Right renal pelvis (tissue), 4 donors: Measurements from ENCODE around the gene LSR. TPM values are rescaled to one million over a fixed set of nuclear protein-coding genes. Genes with fewer than 3 reads are reported as not detected.

Experiments
- DNase-seq, 4 donors: peaks; one replicate each; pipeline ENCODE4 v3.0.0-alpha.2; 2013; ENCODE audit warnings: low read depth in 4 of 4, low spot score in 3 of 4, missing footprints in 1 of 4
- polyA plus RNA-seq, 4 donors: library from polyadenylated mRNA; unstranded; fragments of 120-200 nt; gene quantifications; one replicate each; pipeline ENCODE4 v1.2.1, GENCODE V29; 2013; ENCODE audit not compliant: insufficient read length in 4 of 4

LSR gene
- polyA plus RNA-seq, 4 donors = 52.3 to 69.7 (median 52.8) TPM

- DNase-seq = no peak
Observed at GRCh38 chr19:35296644-35297514, 48.1 kb downstream of the LSR start.

GRCh38 chr19:35297515-35297848 is 48.7 kb downstream of the LSR start:
- DNase-seq = no peak

- DNase-seq = no peak
Observed at GRCh38 chr19:35297922-35298321, 49.1 kb downstream of the LSR start.

- no peak for DNase-seq
Observed at GRCh38 chr19:35298561-35298972, 49.8 kb downstream of the LSR start.

- no peak for DNase-seq
Observed at GRCh38 chr19:35299523-35300338, 50.9 kb downstream of the LSR start.

GRCh38 chr19:35300339-35300649 is 51.5 kb downstream of the LSR start:
- no peak for DNase-seq

- no peak for DNase-seq
Observed at GRCh38 chr19:35301961-35302360, 53.2 kb downstream of the LSR start.

GRCh38 chr19:35302446-35302845 is 53.6 kb downstream of the LSR start:
- no peak for DNase-seq

- DNase-seq = no peak
Observed at GRCh38 chr19:35303357-35303915, 54.6 kb downstream of the LSR start.

- DNase-seq = no peak
Observed at GRCh38 chr19:35304036-35304435, 55.2 kb downstream of the LSR start.

- no peak for DNase-seq
Observed at GRCh38 chr19:35305181-35305580, 56.4 kb downstream of the LSR start.

- DNase-seq = no peak
Observed at GRCh38 chr19:35306473-35307246, 57.9 kb downstream of the LSR start.

GRCh38 chr19:35307931-35308330 is 59.1 kb downstream of the LSR start:
- no peak for DNase-seq

GRCh38 chr19:35308910-35309309 is 60.1 kb downstream of the LSR start:
- no peak for DNase-seq

- DNase-seq = peak; percentile 58 to 80 (median 70)
Observed at GRCh38 chr19:35309481-35310279, 60.9 kb downstream of the LSR start.

- no peak for DNase-seq
Observed at GRCh38 chr19:35310331-35310730, 61.5 kb downstream of the LSR start.

GRCh38 chr19:35310811-35311465 is 62.1 kb downstream of the LSR start:
- DNase-seq = no peak

- DNase-seq = no peak
Observed at GRCh38 chr19:35311901-35312665, 63.3 kb downstream of the LSR start.

GRCh38 chr19:35313587-35313986 is 64.8 kb downstream of the LSR start:
- DNase-seq = no peak
